COLO829 (cell line): ENCODE measurements around the gene SEMA6A.
A peak's percentile ranks its signal among the peaks of the same experiment; 100 is the strongest.

Experiments used
- DNase-seq: peaks from one replicate; pipeline ENCODE4 v3.0.0; 2012; ENCODE audit warnings: low spot score

SEMA6A gene

DNA sequence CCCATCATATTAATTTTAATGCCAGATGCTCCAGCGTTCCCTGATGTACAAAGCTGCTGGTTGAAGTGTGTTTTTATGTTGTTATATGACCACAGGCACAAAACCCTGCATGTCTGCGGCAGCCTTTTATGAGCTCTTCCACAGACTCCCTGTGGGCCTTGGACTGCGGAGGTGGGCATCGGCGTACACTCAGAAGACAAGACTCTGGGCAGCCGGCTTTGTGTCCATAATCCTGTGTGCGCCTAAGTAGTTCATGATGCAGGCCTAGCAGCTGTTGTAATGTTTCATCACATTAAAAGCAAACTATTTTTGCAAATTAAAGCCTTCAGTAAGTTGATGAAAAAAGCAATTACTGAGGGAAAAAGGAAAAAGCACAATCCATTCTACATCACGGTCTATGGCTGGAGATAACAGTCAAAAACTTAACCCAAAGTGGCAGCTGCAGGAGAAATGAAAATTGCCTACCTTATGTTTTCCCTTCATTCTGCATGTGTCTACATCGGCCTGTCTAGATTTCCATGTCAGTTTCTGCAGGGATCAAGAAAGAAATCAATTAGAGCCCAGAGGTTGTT is 78.8 kb downstream of the SEMA6A start:
- no peak for DNase-seq

- no peak for DNase-seq
These were observed 79.7 kb downstream of the SEMA6A start for GRCh38 chr5:116494784-116495450.

GRCh38 chr5:116492776-116493175 is 81.8 kb downstream of the SEMA6A start:
- DNase-seq, result no peak

DNA sequence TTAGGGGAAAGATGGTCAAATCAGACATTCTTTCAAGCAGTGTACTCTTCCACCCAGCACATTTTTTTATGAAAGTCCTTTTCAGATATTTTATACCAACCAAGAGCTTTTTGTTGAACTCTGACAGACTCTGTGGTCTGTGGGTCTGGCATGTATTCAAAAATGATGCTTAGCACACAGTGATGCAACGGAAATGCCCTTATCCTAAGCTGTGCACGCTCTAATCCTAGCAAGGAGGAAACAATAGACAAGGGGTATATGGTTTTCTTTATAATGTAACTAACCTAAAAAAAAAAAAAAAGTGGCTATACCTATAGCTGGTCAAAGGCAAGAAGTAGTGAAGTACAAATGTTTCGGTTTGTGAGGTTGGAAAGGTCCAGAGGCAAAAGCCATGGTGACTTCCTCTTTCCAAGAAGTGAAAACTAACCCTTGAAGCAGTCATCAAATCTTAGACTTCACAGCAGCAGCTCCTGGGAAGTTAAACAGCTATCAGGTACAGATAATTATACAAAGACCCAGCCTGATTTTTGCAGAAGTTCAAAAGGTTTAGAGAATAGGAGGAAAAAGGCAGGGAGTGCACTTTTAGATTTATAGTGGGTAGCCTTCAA is 82.5 kb downstream of the SEMA6A start:
- peak; percentile 72 for DNase-seq

GRCh38 chr5:116488356-116489041 is 86.1 kb downstream of the SEMA6A start:
- no peak for DNase-seq

- DNase-seq, result peak; percentile 33
These were observed 87.6 kb downstream of the SEMA6A start for GRCh38 chr5:116487045-116487444.

DNA sequence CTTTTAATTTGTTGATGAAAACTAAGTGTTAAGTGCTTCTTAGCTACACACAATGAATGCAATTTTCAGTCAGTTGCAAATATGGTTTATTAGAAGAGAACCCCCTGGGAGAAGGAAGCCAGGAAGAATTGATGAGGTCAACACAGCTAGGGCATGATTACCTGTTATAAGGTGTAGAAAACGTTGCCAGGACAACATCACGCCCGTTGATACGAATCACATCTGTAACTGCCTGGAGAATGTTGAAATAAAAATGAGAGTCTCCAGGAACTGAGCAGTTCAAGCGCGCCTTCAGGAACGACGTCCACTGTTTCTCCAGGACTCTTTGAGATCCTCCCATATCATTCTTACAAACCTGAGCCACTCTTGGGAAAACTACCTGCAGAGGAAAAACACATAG is 88.0 kb downstream of the SEMA6A start:
- no peak for DNase-seq

GRCh38 chr5:116484645-116485044 is 90.0 kb downstream of the SEMA6A start:
- no peak for DNase-seq

- DNase-seq, result no peak
These were observed 92.2 kb downstream of the SEMA6A start for GRCh38 chr5:116482394-116482793.

GRCh38 chr5:116480894-116481510 is 93.6 kb downstream of the SEMA6A start:
- no peak for DNase-seq

DNA sequence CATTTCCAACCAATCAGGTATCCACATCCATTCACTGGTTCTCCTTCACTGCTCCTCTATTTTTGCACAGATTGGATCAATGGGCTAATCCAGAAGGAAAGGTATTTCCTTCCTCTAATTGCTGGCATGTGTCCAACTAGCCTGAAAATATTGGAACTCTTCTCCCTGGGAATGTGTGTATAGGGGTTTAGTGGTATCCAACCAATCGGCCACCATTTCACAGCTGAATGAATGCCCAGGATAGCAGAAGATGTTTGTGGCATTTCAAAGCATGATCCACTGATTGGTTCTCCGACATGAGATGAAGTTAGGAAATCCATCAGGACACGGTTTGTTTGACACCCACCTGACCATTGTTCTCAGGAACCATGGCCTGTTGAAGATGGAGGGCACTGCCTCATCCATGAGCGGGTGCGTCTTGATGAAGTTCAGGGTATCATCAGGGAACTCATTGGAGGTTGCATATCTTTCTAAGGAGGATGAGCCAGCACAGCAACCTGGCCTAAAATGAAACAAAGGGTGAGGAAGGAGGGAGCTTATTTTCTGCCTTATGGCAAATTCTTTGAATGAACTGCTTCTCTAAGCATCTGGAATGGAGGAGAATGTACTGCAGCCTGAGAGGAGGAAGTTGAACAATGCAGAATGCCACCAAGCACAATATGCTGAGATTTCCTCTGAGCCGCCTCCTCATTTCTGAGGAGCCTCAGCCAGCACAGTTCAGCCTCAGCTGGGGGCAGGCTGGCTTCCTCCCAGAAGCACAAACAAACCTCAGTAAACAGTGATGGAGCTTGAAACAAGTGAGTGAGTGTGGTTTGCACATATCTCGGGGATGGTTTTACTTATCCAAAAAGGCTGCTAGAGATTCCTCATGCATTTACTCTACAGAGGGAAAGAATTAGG is 94.6 kb downstream of the SEMA6A start:
- DNase-seq, result no peak

GRCh38 chr5:116478491-116478890 is 96.1 kb downstream of the SEMA6A start:
- no peak for DNase-seq

GRCh38 chr5:116476897-116477537 is 97.6 kb downstream of the SEMA6A start:
- DNase-seq, result no peak

GRCh38 chr5:116475338-116475737 is 99.3 kb downstream of the SEMA6A start:
- no peak for DNase-seq

- no peak for DNase-seq
These were observed 100.9 kb downstream of the SEMA6A start for GRCh38 chr5:116473706-116474105.

DNA sequence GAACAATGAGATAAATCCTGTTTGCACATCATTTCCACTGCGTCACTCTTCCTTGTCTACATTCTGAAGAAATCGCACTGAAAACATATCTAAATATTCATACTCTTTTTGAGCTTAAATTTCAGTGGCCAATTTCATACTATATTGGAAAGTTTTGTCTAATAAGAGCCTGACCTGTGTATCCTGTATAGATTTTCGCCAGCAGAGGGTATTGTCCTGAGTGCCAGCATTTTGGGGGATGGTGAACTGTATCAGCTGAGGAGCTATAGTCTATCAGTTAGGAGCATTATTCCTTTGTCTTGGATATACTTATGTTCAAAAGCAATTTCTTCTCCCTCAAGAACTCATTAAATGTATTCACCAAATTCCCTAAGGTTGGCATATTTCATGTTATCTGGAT is 102.3 kb downstream of the SEMA6A start:
- no peak for DNase-seq

DNA sequence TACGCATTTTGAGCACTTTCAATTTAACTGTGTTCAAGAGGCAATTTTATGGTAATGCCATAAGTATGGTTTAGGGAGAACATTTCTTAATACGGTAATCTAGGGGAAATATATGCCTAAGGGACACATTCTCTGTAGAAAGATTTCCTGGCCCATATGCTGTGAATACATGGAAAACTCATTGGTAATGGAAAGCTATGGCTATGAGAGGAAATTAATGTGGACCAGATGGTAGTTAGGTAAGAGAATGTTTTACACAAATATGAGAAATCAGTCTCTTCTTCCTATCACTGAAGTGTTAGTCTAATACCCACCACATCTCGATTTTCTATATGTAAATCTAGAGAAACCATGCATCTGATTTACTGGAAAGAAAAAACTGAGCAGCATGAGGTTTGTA is 105.0 kb downstream of the SEMA6A start:
- DNase-seq, result no peak

GRCh38 chr5:116468583-116468982 is 106.0 kb downstream of the SEMA6A start:
- no peak for DNase-seq

GRCh38 chr5:116467465-116467843 is 107.2 kb downstream of the SEMA6A start:
- DNase-seq, result no peak

DNA sequence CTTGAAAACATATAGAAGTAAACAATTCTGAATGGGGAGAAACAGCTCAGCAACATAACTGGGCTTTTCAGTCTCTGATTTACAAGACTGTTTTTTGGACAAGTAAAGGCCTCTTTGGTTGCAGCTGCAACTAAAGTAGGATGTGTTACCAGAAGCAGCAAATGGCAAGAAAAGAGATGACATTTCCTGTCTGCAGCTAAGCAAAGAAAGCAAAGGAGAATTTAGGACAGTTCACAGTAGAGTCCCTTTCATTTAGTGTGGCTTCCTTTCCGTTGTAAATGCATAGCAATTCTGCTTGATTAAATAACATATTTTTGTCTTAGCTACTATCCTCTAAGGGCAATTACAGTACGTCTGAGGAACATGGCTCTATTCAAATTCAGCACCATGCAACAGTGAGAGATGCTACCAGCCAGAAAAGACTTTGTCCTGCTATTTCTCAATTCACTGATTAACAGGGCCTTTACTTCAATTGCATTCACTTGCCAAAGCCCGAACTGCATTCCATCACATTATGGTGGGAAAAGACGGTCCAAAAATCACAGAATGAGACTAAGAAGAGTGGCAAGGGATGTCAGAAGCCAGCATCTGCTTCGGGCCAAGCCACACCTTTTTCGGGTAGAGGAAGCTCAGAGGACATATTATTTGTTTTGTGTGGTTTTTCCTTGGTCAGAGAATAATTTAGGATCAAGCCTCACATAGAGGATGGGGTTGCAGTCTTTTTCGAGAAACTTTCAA is 107.7 kb downstream of the SEMA6A start:
- no peak for DNase-seq
